Stomach (tissue), 4 donors: Measurements from ENCODE around the gene RNF112.

Experiments
- EP300 ChIP-seq: sonication (generic); formaldehyde crosslinking; IDR thresholded peaks from one replicate; pipeline ENCODE4 v1.6.1; 2017; ENCODE audit warnings: antibody characterized with exemption
- POLR2A ChIP-seq, 4 donors: fragments of 450-650 bp; IDR thresholded peaks; one replicate each; pipeline ENCODE4 v1.6.1; 2016; ENCODE audit warnings: antibody characterized with exemption in 4 of 4, control low read depth in 2 of 4, mild to moderate bottlenecking in 1 of 4, moderate library complexity in 1 of 4
- POLR2AphosphoS5 ChIP-seq, 3 donors: sonication (generic); formaldehyde crosslinking; IDR thresholded peaks; one replicate each; pipeline ENCODE4 v1.6.1; 2016; ENCODE audit warnings: antibody characterized with exemption in 3 of 3
- TF ChIP-seq, protein P1 (sequence below), 7 experiments: fragments of 450-650 bp in 4 of 7; fragments of 200-600 bp in 3 of 7; sonication (generic) in 3 of 7; IDR thresholded peaks; one replicate each; pipeline ENCODE4 v1.5.1; 2016 to 2019; ENCODE audit warnings: antibody characterized with exemption in 7 of 7, control low read depth in 2 of 7, mild to moderate bottlenecking in 1 of 7

DNA sequence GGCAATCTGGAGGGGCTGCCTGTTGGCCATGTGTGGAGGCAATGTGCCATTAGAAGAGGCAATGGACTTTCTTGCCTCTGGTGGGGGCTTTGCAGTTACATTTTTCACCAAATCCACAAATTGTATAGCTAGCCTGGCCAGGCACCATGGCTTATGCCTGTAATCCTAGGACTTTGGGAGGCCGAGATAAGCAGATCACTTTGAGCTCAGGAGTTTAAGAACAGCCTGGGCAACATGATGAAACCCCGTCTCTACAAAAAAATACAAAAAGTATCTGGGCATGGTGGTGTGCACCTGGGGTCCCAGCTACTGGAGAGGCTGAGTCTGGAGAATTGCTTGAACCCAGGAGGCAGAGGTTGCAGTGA lies 2.7 kb upstream of the RNF112 start:
- TF ChIP-seq, protein P1, sequence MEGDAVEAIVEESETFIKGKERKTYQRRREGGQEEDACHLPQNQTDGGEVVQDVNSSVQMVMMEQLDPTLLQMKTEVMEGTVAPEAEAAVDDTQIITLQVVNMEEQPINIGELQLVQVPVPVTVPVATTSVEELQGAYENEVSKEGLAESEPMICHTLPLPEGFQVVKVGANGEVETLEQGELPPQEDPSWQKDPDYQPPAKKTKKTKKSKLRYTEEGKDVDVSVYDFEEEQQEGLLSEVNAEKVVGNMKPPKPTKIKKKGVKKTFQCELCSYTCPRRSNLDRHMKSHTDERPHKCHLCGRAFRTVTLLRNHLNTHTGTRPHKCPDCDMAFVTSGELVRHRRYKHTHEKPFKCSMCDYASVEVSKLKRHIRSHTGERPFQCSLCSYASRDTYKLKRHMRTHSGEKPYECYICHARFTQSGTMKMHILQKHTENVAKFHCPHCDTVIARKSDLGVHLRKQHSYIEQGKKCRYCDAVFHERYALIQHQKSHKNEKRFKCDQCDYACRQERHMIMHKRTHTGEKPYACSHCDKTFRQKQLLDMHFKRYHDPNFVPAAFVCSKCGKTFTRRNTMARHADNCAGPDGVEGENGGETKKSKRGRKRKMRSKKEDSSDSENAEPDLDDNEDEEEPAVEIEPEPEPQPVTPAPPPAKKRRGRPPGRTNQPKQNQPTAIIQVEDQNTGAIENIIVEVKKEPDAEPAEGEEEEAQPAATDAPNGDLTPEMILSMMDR (IDR thresholded peaks at IDR 0.05), result no peak
- no peak for TF ChIP-seq EP300
- TF ChIP-seq POLR2AphosphoS5 (IDR thresholded peaks at IDR 0.05), result no peak
- no peak for TF ChIP-seq POLR2A (IDR thresholded peaks at IDR 0.05)
